ENCODE measurements around the gene WDR70. TPM values are rescaled to one million over a fixed set of nuclear protein-coding genes. Genes with fewer than 3 reads are reported as not detected.

Gene WDR70
- total RNA-seq, 1 experiment from 2014 or later = 35.0 TPM

DNA sequence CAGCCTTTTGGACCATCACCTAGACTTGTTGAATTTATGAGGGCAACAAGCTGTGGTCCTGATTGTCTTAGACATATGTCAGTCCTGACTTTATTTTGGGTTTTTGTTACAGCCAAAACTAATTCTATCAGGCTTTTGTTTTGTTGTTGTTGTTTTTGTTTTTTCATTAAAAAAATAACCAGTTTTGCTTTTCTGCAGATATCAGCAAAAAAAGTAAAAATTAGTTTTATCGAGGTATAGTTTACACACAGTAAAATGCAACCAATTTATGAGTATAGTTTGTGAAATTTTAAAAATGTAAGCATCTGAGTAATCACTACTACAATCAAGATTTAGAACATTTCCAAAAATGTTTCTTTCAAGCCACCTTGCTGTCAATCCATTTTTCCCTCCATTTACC, 48.9 kb downstream of the WDR70 start (continued):
- TF ChIP-seq, protein P1, sequence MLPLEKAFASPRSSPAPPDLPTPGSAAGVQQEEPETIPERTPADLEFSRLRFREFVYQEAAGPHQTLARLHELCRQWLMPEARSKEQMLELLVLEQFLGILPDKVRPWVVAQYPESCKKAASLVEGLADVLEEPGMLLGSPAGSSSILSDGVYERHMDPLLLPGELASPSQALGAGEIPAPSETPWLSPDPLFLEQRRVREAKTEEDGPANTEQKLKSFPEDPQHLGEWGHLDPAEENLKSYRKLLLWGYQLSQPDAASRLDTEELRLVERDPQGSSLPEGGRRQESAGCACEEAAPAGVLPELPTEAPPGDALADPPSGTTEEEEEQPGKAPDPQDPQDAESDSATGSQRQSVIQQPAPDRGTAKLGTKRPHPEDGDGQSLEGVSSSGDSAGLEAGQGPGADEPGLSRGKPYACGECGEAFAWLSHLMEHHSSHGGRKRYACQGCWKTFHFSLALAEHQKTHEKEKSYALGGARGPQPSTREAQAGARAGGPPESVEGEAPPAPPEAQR (CRISPR knock-in tag; IDR thresholded peaks at IDR 0.05) = no peak
- TF ChIP-seq, protein P2, sequence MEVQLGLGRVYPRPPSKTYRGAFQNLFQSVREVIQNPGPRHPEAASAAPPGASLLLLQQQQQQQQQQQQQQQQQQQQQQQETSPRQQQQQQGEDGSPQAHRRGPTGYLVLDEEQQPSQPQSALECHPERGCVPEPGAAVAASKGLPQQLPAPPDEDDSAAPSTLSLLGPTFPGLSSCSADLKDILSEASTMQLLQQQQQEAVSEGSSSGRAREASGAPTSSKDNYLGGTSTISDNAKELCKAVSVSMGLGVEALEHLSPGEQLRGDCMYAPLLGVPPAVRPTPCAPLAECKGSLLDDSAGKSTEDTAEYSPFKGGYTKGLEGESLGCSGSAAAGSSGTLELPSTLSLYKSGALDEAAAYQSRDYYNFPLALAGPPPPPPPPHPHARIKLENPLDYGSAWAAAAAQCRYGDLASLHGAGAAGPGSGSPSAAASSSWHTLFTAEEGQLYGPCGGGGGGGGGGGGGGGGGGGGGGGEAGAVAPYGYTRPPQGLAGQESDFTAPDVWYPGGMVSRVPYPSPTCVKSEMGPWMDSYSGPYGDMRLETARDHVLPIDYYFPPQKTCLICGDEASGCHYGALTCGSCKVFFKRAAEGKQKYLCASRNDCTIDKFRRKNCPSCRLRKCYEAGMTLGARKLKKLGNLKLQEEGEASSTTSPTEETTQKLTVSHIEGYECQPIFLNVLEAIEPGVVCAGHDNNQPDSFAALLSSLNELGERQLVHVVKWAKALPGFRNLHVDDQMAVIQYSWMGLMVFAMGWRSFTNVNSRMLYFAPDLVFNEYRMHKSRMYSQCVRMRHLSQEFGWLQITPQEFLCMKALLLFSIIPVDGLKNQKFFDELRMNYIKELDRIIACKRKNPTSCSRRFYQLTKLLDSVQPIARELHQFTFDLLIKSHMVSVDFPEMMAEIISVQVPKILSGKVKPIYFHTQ (CRISPR knock-in tag; IDR thresholded peaks at IDR 0.05) = no peak
- TF ChIP-seq, protein P3, sequence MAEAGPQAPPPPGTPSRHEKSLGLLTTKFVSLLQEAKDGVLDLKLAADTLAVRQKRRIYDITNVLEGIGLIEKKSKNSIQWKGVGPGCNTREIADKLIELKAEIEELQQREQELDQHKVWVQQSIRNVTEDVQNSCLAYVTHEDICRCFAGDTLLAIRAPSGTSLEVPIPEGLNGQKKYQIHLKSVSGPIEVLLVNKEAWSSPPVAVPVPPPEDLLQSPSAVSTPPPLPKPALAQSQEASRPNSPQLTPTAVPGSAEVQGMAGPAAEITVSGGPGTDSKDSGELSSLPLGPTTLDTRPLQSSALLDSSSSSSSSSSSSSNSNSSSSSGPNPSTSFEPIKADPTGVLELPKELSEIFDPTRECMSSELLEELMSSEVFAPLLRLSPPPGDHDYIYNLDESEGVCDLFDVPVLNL (CRISPR knock-in tag; IDR thresholded peaks at IDR 0.05; ENCODE audit: borderline replicate concordance, low read depth) = no peak
- TF ChIP-seq, protein P4, sequence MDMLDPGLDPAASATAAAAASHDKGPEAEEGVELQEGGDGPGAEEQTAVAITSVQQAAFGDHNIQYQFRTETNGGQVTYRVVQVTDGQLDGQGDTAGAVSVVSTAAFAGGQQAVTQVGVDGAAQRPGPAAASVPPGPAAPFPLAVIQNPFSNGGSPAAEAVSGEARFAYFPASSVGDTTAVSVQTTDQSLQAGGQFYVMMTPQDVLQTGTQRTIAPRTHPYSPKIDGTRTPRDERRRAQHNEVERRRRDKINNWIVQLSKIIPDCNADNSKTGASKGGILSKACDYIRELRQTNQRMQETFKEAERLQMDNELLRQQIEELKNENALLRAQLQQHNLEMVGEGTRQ (CRISPR knock-in tag; IDR thresholded peaks at IDR 0.05) = no peak

DNA sequence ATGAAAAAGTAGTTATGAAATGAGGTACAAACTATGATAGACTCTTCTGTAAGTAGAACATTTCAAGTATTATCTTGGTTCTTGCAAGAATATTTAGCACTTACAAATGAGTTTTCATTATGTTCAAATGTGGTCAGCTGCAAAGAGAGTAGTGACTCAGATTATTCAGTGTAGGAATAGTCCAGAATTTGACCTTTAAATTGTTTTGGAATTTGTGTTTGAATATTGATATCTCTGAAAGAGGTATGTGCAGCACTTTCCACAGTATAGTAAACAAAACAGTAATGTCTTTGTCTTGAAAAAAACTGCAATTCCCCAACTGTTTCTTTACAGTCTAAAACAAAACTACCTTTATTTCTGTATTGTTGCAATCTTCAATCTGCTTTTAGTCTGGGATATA, 56.1 kb downstream of the WDR70 start:
- Mint-ChIP-seq H3K4me3 (no peak overlapping the region), H3K9me3 (no peaks in the 10 kb centered on the region), H3K4me1 (0 out of 2 replicates have a peak, but pooled peaks cover 5% of the 10 kb centered on the region), H3K27ac (no peak overlapping the region), H3K36me3 (peaks cover 3% of the 10 kb centered on the region; the same call in 1 of the 2 replicates), H3K27me3 (ENCODE audit: low read depth) (no peaks in the 10 kb centered on the region)
- ChIA-PET CTCF (no interaction called here), POLR2A (no interaction called here)
- DNase-seq (ENCODE audit: low spot score) (no peak), ATAC-seq (no peak)
- TF ChIP-seq, protein P2 (CRISPR knock-in tag; IDR thresholded peaks at IDR 0.05) = no peak

DNA sequence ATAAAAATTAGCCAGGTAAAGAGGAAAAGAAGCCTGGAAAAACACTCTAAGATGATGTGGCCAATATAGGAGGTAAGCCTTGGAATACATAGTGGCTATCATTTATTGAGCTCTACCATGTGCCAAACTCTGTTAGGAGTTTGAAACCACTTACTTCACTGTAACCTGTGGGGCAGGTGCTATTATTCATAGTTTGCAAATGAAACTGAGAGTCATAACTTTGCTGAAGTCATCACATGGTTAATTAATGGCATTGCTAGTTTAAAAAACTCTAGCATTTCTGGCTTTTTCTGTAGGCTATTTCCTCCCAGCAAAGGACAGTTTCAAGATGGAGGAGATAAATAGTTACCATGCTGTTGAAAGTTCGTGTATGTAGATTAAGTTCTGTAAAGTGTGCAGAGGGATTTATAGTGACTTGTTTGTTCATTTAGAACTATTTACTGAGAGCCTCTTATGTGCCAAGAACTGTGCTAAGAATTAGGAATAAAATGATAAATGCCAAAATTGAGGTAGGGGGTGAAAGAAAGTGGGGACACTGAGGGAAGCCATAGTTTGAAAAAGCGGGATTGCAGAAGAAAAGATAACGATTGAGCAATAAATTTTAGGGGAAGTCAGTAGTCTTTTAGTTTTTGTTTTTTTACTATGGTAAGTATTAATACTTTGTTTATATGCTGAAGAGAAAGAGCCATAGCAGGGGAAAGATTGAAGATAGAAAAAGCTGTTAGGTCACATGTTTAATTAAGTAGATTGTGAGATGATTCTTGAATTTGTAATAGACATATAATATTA, 57.2 kb downstream of the WDR70 start:
- ChIA-PET POLR2A (no interaction called here), CTCF (no interaction called here)
- Mint-ChIP-seq H3K27ac (no peak overlapping the region), H3K9me3 (no peaks in the 10 kb centered on the region), H3K4me3 (no peak overlapping the region), H3K4me1 (0 out of 2 replicates have a peak, but pooled peaks cover 5% of the 10 kb centered on the region), H3K27me3 (ENCODE audit: low read depth) (no peaks in the 10 kb centered on the region), H3K36me3 (peaks cover 3% of the 10 kb centered on the region; the same call in 1 of the 2 replicates)
- DNase-seq (ENCODE audit: low spot score) (no peak), ATAC-seq (no peak)
- TF ChIP-seq, protein P5, sequence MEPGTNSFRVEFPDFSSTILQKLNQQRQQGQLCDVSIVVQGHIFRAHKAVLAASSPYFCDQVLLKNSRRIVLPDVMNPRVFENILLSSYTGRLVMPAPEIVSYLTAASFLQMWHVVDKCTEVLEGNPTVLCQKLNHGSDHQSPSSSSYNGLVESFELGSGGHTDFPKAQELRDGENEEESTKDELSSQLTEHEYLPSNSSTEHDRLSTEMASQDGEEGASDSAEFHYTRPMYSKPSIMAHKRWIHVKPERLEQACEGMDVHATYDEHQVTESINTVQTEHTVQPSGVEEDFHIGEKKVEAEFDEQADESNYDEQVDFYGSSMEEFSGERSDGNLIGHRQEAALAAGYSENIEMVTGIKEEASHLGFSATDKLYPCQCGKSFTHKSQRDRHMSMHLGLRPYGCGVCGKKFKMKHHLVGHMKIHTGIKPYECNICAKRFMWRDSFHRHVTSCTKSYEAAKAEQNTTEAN (CRISPR knock-in tag; IDR thresholded peaks at IDR 0.05) = no peak
- TF ChIP-seq, protein P6, sequence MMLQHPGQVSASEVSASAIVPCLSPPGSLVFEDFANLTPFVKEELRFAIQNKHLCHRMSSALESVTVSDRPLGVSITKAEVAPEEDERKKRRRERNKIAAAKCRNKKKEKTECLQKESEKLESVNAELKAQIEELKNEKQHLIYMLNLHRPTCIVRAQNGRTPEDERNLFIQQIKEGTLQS (CRISPR knock-in tag; conservative IDR thresholded peaks at IDR 0.05) = no peak
- TF ChIP-seq, protein P2 (CRISPR knock-in tag; IDR thresholded peaks at IDR 0.05) = no peak
- no peak for TF ChIP-seq NR3C1 (CRISPR knock-in tag; conservative IDR thresholded peaks at IDR 0.05; ENCODE audit: low read depth)
- TF ChIP-seq SMAD4 (CRISPR knock-in tag; IDR thresholded peaks at IDR 0.05) = no peak
- no peak for TF ChIP-seq HMGA2 (CRISPR knock-in tag; IDR thresholded peaks at IDR 0.05)
- TF ChIP-seq, protein P7, sequence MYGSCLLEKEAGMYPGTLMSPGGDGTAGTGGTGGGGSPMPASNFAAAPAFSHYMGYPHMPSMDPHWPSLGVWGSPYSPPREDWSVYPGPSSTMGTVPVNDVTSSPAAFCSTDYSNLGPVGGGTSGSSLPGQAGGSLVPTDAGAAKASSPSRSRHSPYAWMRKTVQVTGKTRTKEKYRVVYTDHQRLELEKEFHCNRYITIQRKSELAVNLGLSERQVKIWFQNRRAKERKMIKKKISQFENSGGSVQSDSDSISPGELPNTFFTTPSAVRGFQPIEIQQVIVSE (CRISPR knock-in tag; IDR thresholded peaks at IDR 0.05; ENCODE audit: borderline replicate concordance) = no peak
- no peak for TF ChIP-seq MYBL2 (CRISPR knock-in tag; IDR thresholded peaks at IDR 0.05)

Data from WTC11 (cell line).